ENCODE results near the gene KRAS. TPM values are rescaled to one million over a fixed set of nuclear protein-coding genes. Genes with fewer than 3 reads are reported as not detected.
"Not testable (repeated sequence)": the region's sequence is repeated elsewhere in the genome, so short reads cannot be mapped to it uniquely, and the experiment has no call there.

Gene KRAS
- total RNA-seq = 33.8 TPM

DNA sequence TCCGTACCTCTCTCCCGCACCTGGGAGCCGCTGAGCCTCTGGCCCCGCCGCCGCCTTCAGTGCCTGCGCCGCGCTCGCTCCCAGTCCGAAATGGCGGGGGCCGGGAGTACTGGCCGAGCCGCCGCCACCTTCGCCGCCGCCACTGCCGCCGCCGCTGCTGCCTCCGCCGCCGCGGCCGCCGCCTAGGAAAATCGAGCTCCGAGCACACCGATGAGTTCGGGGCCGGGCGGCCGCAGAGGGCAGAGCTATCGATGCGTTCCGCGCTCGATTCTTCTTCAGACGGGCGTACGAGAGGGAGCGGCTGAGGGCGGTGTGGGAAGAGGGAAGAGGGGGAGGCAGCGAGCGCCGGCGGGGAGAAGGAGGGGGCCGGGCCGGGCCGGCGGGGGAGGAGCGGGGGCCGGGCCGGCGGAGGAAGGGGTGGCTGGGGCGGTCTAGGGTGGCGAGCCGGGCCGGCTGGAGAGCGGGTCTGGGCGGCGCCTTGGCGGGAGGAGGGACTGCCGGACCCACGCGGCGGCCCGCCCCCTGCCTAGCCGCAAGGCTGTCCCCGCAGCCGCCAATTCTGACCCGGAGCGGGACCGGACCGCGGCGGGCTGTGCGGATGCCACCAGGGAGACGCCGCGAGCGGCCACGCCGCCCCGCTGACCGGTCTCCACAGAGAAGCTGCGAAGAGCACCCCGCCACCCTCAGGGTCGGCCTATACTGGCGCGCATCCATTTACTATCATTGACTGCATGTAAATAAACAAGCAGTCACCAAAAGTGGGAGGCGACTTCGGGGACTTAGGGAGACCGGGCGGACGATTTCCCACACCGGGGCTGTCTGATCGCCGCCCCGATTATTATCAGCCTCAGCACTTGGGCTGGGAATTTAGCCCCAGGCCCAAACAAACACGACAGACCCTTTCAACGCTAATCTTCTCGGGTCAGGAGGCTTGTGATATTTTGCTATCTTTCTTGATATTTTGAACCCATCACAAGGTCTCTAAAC lies at the start of gene KRAS:
Gene KRAS (minus strand): TSS at position 186 of the 987 bp plus-strand sequence.
- peak; percentile 96 for DNase-seq (ENCODE audit: low spot score)

DNA sequence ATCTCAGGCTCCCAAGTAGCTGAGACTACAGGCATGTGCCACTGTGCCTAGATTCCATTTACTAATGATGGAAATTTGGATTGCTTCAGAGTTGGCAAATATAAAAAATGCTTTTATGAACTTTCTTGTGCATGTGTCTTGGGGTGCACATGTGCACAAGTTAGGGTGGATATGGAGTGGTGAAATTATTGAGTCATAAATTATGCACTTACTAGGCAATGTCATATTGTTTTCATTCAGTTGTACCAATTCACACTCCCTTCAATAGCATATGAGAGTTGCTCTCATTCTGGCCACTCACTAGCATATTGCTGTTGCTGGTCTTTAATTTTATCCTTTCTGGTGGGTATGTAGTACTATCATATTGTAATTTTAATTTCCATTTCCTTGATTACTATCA lies 45.7 kb upstream of the KRAS start:
- DNase-seq (ENCODE audit: low spot score) = no peak

DNA sequence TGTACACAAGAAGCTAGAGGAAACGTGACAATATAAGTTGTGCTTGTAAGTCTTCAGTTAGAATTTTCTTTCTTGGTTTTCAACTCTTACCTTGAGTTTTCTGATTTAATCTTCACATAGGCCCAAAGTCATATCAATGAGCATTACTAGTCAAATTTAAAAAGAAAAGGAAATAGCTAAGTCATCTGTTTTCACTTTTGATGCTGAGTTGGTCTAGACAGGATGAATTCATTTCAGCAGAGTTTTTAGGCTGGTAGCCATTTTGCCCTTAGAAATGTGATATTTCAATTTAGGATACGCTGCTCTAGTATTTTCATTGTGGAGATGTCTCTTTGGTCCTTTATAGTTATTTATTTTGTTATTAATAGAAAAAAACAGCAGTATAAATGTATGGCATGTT lies 44.6 kb upstream of the KRAS start:
- no peak for DNase-seq (ENCODE audit: low spot score)

DNA sequence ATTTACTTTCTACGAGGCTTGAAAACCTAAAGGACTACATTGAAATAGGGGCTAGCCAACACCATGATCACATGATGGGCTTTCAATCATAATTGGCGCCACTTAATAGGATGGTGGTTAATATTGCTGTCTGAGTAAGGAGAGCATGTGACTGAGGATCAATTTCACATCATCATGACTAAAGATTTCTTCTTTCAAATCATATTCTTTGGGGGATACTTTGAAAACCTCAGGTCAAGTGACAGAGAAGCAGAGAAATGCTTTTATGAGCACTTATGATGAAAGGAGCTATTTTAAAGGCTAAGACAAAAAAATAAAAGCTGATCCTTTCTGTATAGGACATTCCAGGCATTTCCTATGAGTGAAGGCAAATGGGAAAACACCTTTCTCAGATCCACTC lies 42.9 kb upstream of the KRAS start:
- no peak for DNase-seq (ENCODE audit: low spot score)

DNA sequence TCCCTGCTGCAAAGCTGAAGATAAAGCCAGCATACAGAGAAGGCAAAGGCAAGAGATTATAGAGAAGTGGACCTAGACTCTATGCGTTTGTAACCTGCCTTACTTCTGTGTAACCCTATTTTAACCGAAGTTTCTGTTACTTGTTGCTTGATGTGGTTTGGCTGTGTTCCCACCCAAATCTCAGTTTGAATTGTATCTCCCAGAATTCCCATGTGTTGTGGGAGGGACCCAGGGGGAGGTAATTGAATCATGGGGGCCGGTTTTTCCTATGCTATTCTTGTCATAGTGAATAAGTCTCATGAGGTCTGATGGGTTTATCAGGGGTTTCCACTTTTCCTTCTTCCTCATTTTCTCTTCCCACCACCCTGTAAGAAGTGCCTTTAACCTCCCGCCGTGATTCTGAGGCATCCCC lies 42.1 kb upstream of the KRAS start:
- DNase-seq (ENCODE audit: low spot score) = not testable (repeated sequence)

DNA sequence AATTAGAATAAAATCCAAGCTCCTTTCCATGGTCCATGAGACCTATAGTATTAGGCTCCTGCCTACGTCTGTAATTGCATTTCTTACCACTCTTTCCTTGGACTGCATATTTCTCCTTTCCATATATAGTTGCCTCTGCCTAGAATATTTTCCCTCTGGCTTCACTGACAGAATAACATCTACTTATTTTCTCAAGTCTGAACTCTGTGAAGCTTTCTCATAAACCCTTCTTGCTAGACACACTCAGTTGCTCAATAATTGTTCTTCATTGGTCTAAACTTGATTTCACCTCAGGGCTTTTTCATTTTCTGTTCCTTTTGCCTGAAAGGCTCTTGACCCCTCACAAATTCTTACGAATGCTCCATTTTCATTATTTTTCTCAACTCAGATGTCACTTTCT lies 36.9 kb upstream of the KRAS start:
- no peak for DNase-seq (ENCODE audit: low spot score)

DNA sequence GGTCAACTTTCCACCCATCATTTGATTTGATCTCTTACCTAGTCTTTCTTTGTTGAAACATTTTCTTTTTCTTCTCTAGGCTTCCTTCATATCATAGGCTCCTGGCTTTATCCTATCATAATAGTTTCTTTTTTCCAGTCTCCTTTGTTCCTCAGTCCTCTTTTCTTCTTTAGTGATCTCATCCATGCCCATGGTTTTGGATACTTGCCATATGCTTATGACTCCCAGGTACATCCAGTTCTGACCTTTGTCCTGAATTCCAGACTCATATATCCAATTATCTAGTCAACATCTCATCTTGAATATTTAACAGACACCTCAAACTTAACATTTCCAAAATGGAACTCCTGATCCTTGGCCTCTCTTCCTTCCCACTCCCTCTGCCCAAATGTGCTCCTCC lies 36.1 kb upstream of the KRAS start:
- DNase-seq (ENCODE audit: low spot score) = no peak

DNA sequence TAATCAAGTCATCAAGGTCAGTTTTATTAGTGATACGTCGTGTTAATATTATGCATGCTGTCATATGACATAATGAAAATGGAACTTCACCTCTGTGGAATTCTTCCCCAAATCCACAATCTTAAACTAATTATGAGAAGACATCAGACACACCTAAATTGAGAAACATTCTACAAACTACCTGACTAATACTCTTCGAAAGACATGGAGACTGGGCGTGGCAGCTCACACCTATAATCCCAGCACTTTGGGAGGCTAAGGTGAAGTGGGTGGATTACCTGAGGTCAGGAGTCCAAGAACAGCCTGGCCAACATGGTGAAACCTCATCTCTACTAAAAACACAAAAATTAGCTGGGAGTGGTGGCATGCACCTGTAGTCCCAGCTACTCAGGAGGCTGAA lies 33.3 kb upstream of the KRAS start:
- no peak for DNase-seq (ENCODE audit: low spot score)

DNA sequence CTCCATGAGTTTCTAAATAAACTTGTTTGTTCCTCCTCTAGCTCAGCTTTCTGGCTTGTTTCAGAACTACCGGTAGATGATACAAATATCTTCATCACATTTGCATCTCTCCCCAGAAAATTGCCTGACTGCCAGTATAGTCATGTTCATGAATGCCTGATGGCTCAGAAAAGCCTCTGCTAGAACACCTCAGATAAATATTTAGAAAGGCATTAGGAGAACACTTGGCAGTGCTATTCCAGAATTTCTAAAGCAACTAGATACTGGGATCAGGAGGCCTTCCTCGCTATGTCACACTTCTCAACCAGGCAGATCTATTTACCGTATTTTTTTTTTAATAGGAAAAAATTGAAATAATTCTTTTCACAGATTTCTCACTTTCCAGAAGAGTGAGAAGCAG lies 32.3 kb upstream of the KRAS start:
- DNase-seq (ENCODE audit: low spot score) = no peak

DNA sequence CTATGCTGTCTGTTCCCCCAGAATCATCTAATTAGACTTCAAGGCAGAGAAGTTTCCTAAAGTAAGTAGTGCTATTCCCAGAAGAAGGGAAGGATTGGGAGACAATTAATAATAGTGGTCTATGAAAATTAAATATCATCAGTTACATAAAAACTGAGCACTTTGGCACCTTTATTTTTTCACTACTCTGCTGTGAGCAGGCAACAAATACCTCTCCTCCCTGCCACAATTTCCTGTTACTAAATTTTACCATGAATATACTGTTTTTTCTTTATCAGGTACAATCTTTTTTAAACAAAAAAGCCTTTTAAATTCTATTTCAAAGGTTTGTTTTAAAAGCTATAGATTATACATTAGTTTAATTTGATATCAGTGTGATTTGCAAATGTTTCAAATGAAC lies 29.4 kb upstream of the KRAS start:
- no peak for DNase-seq (ENCODE audit: low spot score)

DNA sequence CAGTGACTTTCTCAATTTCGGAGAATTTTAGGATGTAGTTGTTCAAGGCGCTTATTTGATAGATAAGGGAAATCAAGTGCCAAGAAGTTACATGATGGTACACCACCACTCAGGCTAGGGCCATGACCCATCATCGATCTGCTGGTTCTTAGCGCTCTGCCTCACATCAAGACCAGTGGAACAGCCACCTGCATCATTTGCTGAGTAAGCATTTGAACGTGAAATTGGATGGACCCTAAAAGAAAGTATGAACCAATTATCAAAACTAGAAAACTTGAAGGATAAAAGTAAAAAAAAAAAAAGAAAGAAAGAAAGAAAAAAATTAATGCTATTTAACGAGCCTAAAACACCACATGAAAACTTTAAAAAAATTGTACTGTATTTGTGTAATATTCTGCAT lies 27.5 kb upstream of the KRAS start:
- DNase-seq (ENCODE audit: low spot score) = no peak

DNA sequence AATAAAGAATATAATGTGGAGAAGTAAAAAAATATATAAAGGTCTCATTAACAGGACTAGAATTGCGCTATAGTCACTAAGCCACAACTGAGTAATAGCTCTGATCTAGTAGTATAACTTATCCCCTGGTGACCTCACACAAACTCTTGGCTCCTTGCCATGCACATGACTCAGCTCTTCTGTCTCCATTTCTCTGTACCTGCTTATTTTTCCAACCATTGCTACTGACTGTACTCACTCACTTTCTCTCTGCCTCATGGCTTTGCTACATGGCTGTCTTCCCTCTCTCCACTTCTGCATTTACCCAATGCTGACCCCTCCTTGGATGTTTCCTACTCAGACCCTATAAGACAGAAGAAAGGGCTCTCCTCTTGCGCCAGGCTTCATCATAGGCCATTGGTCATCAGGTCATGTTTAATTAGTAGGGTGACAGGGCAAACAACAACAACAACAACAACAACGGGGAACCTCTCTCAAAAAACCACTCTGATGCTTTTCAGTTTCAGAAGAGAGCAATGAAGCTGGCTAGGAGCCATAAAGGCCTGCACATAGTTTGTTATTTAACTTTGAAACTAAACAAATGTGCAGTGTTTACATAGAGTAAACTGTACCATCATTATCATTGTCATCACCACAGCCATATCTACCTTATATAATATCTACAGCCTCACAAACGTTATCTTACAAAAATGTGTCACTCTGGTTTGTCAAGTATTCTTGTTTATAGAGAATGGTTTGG lies 25.6 kb upstream of the KRAS start:
- peak; percentile 59 for DNase-seq (ENCODE audit: low spot score)

DNA sequence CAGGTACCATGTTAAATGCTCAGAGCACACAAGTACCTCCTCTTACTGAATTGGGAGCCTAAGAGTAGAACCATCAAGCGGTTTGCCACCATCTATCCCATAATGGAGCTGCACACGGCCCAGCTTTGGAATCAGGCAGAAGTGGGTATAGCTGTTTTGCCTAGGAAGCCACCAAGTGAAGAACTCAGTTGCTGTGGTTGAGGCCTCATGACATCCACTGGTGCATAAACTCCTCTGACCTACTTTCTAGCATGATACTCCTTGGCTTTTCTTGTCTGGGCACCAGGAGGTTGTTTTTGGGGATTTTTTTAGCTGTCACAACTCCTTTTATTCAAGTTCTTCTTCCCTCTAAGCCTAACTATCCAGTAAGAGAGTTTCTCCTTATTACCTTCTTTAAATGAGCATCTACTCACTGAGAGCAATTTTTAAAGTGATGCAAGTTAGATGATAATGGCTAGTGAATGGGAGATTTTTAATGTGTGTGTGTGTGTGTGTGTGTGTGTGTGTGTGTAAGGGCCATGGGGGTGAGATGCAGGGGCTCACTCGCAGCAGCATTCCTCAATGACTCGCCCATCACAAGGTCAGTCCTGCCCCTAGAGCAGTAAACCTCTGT lies 20.9 kb upstream of the KRAS start:
- DNase-seq (ENCODE audit: low spot score) = no peak

DNA sequence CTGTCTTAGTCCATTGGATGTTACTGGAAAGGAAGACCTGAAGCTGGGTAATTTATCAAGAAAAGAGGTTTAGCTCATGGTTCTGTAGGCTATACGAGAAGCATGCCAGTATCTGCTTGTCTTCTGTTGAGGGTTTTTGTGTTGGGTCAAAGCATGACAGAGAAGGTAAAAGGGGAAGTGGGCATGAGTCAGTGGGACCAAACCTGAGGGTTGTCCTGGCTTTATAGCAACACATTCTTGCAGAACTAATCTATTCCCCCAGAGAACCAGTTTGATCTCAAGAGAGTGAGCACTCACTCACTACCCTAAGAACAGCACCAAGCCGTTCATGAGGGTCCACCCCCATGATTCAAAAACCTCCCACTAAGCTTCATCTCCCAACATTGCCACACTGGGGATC lies 19.0 kb upstream of the KRAS start:
- DNase-seq (ENCODE audit: low spot score) = no peak

DNA sequence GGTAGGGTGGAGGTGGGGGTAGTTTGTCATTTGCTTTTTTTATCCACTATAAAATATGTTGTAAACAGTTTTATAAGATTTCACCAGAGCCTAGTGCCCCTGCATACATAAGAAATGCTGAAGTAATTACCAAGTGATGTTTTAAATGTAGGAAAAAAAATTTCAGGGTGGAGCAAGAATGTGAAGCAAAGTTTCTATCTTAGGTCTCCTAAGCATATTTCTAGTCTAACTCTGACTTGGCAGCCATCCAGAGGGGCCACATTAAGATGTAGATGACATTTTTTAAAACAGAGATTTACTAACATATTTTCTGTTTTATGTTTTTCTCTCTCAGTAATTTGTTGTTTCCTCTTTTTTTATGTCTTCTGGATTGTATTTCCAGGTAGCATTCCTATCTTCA lies 15.8 kb upstream of the KRAS start:
- DNase-seq (ENCODE audit: low spot score) = no peak

DNA sequence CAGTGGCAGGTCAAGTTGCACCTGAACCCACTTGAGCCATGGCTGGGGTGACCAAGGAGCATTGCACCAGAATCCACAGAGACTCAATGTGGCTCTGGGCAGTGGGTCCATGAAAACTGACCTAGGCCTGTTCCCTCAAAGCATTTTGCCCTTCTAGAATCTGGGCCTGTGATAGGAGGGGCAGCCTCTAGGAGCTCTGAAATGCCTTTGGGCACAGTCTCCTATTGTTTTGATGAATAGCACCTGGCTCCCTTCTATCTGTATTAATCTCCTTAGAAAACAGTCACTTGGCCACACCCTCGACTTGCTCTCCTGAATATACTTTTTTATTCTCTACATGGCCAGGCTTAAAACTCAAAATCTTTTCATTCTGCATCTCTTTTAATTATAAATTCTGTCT lies 14.1 kb upstream of the KRAS start:
- DNase-seq (ENCODE audit: low spot score) = no peak

DNA sequence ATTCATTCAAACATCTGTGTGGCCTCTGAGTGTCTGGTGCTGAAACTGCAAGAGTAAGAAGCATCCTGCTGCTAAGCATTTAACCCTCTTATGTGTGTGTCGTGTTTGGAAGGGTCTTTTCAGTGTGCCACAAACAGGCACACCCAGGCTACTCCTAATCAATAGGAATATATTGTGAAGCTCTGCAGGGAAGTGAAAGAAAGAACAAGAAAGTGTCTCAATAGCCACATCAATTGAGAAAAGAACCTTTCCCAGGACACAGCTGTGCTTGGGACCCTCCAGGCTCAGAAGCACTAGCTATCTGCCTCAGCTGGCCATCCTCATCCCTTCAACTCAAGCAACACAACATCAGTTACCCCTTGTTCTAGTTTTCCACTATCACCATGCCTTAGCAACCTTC lies 13.4 kb upstream of the KRAS start:
- no peak for DNase-seq (ENCODE audit: low spot score)

DNA sequence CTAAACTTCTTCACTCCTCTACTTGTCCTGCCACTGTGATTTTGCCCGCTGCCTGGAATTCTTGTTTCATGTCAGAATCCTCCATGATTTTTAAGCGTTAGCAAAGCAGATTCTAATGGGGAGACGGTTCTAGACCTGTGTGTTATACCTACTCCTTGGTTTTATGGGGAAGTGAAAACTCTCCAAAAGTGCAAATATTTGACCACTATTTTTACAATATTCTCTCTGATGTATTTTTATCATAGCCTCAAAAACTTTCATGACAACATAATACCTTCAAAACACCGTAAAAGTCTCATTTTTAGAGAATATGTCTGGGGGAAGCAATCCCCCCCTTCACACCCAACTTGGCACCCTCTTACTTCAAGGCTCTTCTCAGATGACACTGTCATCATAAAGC lies 12.9 kb upstream of the KRAS start:
- no peak for DNase-seq (ENCODE audit: low spot score)

DNA sequence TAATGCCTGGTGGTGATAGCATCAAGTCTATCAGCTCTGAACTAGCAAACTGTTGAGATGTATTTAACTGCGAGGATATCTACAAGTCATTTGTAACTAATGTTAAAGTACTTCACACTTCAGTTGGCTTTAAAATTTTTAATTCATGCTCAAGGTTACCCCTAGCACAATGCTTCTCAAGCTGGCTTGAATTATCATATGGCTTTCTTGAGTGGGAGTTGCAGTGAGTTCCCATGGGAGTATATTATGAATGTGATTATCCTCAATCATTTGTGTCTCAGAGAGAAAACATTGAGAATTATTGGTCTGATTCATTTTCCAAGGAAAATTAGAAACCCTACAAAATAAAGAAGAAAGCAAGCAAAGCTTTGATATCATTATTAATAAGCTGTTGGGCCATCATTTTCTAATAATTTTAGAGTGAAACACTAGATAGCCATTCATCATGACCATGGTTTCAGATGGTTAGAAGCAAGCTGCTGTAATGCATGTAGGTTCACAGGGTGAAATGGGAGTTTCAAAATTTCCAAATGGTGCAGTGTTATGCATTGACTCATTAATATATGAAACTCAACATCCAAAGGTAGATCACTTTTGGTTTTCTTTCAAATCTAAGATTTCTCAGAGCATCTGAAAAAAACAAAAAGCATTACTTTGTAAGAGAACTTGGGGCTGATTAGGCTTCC lies 11.8 kb upstream of the KRAS start:
- no peak for DNase-seq (ENCODE audit: low spot score)

DNA sequence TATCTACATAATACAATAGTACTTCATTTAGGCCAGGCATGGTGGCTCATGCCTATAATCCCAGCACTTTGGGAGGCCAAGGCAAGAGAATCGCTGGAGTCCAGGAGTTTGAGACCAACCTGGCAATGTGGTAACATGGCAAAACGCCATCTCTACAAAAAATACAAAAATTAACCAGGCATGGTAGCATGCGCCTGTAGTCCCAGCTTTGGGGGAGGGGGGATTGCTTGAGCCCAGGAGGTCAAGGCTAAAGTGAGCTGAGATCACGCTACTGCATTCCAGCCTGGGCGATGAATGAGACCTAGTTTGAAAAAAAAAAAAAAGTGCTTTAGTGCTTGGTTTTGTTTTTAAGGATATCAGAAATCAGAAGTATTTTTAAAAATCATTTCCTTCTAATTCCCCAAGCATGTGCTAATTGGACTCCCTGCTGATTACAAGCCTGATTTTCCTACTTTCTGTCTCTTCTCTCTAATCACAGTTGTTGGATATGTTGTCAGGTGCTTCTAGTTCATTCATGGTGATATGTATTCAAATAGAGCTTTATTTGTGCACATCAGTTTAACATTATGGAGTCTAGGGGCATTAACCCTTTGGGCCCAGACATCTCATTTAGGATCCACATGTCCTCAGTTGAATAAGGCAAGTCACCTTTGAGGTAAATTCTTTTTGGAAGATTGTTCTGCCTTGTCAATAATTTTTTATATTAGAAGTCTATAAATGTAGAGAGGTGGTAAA lies 7.0 kb upstream of the KRAS start:
- DNase-seq (ENCODE audit: low spot score) = no peak

DNA sequence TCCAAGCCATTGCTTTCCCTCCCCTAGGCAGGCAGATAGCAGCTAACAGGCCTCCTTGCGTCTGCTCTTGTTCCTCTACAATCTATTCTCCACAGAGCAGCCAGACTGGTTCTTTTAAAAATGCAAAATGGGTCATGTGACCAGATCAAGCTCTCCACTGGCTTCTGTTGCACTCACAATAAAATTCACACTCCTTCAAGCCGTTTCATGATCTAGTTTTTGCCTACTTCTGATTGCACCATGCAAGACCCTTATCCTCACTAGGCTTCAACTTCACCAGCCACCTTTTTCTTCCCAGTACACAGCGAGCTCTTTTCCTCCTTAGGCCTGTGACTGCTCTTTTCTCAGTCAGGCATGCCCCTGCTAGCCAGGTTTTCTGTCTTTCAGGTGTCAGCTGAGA lies 6.1 kb upstream of the KRAS start:
- DNase-seq (ENCODE audit: low spot score) = no peak
